ENCODE measurements around the gene ZNG1B.
"Not testable (repeated sequence)": the region's sequence is repeated elsewhere in the genome, so short reads cannot be mapped to it uniquely, and the experiment has no call there.

GRCh38 chr2:113532991-113533390 is 95.5 kb downstream of the ZNG1B start:
- not testable (repeated sequence) for TF ChIP-seq TAF1 (IDR thresholded peaks at IDR 0.05; ENCODE audit: borderline replicate concordance, low read depth, low read length); POLR2A (IDR thresholded peaks at IDR 0.05; ENCODE audit: low read depth, low read length); POLR2AphosphoS5 (IDR thresholded peaks at IDR 0.05; ENCODE audit: low read depth, low read length)
